ENCODE results near the gene TMPRSS2.
"Not testable (repeated sequence)": the region's sequence is repeated elsewhere in the genome, so short reads cannot be mapped to it uniquely, and the experiment has no call there.

The TMPRSS2 gene

GRCh38 chr21:41425588-41425953 lies 82.4 kb downstream of the TMPRSS2 start:
- DNase-seq, result no peak

- peak; percentile 12 for DNase-seq
These were observed 84.7 kb downstream of the TMPRSS2 start for GRCh38 chr21:41423305-41423636.

- DNase-seq, result no peak
These were observed 85.2 kb downstream of the TMPRSS2 start for GRCh38 chr21:41422546-41423304.

- not testable (repeated sequence) for DNase-seq
These were observed 87.0 kb downstream of the TMPRSS2 start for GRCh38 chr21:41420998-41421397.

- peak; percentile 60 for DNase-seq
These were observed 87.8 kb downstream of the TMPRSS2 start for GRCh38 chr21:41419921-41420862.

GRCh38 chr21:41418956-41419680 lies 88.8 kb downstream of the TMPRSS2 start:
- DNase-seq, result no peak

GRCh38 chr21:41418393-41418792 lies 89.6 kb downstream of the TMPRSS2 start:
- no peak for DNase-seq

- DNase-seq, result not testable (repeated sequence)
These were observed 90.5 kb downstream of the TMPRSS2 start for GRCh38 chr21:41417505-41417904.
